ENCODE data around the gene FMNL2.

The FMNL2 gene

DNA sequence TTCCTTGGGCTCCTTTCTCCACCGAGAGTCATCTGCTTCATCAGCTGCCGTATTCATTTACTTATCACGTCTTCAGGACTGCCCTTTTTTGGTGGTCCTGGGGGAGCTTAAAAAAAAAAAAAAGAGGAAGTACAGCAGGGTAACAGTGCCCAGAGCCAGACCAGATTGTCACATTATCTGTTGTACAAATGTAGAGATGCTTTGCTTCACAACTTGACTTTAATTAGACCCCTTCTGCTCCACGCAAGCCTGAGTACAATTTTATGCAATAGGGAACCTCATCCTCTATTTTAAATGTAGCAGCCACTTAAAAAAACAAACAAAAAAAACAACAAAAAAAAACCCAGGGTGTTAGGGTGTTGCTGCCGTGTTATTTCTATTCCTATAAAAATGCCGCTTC is 254.0 kb downstream of the FMNL2 start:
- DNase-seq = no peak

DNA sequence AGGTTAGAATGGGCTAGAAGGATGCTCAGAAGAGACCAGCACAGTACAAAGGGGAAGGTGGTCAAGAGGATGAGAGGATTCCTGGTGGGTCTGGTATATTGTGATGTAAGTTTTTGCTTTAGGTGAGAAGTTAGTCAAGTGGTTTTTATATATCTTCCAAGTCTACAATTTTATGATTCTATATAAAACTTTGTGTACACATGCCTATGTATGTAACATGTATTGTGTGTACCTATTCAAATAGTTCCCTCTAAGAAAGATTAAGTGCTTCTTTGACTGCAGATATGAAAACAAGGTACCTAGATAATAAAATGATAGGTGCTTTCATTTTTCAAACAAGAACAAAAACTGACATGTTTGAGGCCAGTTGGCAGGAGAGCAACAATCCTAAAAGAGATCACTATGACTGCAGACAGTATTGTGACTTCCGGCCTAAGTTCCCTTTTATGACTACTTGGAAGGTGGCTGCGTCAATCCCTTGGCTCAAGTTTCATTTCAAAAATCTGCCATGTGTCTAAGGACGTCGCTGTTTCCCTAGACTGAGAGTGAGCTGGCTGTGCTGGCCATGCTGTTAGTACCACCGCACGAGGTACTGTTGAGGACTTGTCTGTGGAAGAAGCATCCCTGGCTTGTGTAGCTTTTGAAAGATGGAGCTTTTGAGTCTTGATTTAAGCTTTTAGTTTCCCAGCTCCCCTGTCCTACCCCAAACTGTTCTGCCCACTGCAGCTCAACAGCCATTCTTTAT is 259.2 kb downstream of the FMNL2 start:
- DNase-seq = no peak

DNA sequence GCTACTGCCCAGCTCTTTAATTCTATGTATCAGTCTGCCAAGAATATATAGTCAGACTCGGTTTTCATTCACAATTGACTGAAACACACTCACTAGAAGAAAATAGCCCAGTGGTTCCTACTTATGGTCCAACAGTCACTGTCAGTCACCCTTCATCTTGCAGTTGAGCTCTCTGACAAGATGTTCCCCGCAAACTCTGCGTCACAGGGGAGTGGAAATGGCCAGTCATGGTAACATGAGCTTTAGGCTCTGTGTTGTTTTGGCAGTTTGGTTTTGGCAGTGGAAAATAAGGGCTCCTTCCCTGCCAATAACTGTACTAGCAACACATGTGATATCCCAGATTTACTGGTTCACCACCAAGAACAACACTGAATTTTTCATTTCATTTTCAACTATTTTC is 259.8 kb downstream of the FMNL2 start:
- no peak for DNase-seq

DNA sequence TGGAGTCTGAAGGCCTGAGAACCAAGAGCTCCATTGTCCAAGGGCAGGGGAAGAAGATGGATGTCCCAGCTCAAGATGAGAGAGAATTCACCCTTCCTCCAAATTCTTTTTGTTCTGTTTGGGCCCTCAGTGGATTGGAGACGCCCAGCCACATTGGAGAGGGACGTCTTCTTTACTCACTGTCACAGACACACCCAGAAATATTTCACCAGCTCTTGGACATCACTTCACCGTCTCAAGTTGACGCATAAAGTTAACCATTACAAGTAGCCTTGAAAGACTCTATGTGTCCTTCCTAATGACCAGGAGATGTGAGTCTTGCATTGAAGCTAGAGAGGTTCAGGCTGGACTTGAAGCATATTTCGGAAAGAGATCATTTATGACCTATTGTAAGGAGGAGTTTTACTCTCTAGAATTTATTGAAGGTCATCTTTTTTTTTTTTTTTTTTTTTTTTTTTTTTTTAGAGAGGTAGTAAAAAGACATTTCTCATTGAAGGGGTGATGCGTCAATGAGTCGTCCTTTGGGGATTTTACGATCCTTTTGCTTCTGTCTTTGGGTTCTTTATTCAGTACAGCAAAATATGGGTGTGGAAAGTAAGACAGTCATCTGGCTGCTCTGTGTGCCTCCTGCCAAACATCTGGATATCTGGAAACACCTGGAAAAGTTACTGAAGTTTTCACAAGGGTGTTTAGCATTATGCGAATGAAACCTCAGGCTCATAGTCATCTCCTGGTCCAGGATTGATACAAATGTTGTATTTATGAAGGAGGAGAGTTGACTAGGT is 264.2 kb downstream of the FMNL2 start:
- no peak for DNase-seq

DNA sequence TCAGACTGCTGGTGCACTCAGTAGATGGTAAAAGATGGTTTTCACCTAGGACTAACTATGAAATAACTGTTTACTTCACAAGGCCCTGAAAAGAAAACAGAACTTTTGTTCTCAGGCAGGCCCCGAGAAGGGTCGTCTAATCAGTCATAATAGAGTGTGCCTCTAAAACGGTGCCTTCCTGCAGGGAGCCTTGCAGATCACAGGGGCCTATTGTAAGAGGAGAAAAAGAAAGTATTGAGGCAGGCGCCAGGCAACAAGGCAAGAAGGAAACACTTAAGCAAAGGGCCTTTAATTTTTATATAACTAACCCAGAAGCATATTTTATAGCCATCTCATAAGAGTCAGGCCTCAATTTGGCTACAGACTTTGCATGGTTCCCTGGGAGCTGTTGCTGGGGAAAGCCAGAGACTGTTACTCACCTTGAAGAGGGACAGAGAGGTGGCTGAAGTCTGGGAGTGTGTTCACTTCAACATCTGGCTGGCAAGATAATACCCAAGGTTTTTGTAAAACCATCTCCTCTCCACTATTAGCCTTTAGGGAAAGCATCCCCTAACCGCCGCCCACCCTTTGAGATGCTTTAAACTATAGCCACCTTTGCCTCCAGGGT is 265.2 kb downstream of the FMNL2 start:
- DNase-seq = no peak

DNA sequence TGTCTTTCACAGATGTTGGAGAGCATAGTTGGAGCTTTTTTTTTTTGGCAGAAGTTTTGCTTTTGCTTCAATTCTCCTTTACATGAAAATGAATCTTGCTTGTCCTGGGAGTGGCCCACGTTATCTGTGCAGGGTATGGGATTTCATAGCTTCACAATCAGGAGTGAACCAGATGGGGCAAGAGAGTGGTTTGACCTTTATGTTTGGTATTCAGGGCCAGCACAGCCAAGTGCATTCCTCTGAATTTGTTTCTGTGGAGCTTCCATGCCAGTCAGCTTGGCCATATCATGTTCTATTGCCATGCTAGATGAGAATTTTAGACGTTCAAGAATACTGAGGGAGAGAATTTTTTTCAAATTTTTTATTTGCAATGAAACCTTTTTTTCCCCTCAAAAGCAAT is 265.7 kb downstream of the FMNL2 start:
- DNase-seq = no peak

DNA sequence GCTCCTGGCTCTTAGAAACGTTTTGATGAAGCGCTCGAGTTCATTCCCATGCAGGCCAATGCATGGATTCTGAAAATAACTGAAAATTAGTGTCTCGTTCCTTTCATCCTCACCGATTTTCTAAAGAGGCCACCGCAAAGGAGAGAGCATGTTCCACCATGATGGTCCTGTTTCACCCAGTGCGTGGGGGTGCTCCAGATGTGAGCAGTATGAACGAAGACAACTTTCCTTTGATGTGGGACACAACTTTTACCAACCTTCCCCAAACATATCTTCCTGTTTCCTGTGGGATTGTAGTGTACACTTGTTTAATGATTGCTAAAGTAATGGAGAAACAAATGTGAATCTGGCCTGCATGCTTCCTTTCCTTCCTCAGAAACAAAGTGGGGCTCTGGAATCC is 267.8 kb downstream of the FMNL2 start:
- no peak for DNase-seq

DNA sequence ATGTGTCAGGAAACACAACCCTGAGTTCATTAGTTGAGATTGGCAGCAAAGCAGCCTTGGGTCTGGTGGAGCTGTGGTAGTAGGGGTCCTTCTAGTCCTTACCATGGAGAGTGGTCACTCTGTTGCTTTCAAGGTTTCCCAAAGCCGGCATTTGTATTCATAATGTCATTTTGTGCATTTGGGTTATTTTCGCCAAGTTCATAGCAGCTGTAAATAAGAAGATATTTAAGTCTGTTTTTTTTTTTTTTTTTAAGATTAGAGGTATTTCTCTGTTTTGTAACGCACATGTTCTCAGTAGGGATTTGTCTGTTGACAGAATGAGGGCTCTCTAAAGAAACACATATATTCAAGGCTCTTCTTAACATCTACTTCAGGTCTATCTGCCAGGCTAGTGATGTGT is 268.2 kb downstream of the FMNL2 start:
- DNase-seq = no peak

DNA sequence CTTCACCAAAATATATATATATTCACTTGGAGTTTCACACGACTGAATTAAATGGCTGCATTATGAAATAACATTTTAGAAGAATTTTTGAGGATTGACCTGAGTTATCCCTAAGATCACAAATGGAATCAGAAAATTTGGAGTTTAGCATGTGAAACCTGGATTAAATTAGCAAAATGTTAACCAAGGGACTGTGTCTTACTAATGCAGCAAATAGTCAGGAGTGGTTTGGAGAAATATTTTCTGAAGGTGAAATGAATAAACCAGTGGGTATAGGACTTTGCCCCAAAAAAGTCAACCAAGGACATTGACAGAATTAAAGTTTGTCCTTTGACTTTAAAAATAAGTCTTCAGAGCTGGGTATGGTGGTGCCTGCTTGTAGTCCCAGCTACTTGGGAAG is 271.1 kb downstream of the FMNL2 start:
- no peak for DNase-seq

DNA sequence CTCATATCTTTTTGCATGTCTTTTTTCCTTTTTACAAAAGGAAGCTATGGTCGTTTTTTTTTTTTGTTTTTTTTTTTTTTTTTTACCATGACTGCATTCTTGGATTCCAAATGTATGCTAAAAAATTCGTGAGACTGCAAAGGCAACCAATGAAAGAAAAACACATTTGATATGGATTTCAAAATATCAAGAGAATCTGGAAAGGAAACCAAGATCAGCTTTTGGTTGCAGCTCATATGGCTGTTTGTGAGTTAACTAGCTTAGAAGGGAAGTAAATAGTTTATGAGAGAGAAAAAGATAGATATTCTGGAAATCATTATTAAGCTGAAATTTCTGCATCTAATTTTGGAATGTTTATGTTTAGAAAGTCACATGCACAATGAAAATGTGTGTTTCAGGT is 272.0 kb downstream of the FMNL2 start:
- no peak for DNase-seq

DNA sequence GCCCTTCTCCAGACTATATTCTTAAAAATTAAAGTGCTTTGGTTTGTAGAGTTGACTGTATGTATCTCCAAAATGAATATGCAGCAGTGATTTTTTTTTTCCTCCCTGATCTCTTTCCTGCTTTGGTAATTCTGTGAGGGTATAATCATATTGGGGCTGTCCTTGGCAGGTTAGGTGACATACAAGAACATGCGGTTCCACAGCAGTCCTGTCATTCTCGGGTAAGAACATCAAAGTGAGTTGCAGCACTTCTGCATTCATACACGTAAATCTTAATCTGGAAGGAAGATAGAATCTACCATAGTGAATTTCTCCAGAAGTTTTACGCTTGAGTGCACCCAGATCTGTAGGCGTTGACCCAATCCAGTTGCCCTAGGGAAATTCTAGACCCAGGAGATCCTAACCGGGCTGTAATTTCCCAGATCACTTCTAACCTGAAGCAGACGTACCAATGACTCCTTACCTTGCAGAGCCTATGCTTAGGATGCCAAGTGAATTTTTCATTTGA is 272.9 kb downstream of the FMNL2 start:
- no peak for DNase-seq

DNA sequence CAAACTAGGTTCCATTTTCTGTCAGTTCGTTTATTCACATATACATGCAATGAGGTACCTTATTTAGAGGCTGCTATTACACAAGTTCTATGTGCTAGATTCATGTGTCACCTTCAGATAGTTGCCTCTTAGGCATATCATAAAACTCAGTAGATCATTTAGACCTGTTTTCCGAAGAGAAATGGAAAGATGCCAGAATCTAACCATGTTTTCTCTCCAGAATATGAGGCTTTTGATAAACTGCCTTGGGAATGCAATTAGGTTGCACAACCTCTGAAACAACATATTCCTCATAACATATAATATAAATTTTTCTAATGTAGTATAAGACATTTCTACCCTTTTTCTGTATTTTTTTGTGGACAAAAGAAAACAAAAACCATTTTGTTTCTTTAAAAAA is 274.2 kb downstream of the FMNL2 start:
- no peak for DNase-seq

DNA sequence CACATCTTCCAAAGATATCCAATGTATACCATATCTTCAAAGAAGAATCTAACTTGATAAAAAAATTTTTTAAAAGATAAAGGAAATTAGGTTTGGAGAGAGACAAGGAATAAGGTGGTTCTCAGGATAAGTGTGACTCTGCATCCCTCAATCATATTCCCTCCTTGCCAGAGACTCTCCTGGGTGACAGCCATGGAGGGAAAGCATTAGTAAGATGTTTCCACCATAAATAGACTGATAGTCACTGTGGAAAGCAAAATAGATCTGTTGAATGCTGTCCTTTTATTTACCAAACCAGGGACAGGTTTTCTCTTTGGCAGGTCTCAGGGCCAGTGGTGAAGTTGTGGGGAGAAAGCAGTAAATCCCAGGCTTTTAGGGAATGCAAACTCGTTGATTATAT is 274.7 kb downstream of the FMNL2 start:
- no peak for DNase-seq

DNA sequence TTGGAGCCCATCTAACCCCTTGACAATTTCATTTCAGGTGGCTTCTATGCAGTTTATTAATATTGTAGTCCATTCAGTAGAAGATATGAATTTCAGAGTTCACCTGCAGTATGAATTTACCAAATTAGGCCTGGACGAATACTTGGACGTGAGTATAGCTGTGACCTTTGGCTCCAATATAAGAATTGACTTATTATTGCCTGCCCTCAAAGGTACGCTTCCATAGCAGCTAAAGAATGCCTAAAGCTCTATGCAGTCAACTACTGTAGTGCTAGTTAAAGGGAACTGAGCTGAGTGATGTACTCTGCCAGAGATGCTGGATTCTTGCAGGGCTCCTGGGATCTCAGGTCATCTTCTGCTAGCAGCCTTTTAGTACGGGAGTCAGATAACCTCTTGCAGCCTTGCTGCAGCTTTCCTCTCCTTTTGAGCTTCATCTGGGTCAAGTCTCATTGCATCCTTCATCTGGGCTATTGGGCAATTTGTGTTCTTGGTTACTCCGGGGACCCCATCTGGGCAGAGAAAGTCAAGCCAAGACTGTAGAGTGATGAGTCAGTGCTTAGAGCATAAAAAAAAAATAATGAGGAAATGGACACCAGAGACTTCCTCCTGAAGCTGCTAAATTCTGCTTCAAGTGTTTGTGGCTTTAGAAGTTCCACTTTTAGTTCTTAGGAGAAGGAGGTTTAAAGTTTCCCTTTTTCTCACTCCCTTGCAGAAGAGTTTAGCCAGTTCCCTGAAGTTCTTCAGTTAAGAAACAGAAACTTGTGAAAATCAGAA is 276.7 kb downstream of the FMNL2 start:
- DNase-seq = no peak

DNA sequence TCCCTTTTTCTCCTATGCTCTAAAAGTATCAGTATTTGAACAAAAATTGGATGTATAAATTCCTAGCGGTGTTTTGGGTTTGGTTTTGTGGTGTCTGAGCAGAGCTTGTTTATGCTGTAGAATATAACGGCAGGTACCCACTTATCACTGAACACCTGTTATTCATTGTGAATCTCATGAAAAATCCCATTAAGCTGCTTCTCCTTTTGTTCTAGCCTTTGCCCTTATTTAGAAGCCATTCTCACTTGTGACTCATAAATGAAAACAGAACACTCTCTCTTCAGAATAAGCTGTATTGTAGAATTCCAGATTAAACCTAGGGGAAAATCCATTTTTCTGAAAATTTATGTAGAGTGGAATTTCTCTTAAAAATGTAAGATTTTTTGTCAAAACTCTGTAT is 278.3 kb downstream of the FMNL2 start:
- DNase-seq = no peak

DNA sequence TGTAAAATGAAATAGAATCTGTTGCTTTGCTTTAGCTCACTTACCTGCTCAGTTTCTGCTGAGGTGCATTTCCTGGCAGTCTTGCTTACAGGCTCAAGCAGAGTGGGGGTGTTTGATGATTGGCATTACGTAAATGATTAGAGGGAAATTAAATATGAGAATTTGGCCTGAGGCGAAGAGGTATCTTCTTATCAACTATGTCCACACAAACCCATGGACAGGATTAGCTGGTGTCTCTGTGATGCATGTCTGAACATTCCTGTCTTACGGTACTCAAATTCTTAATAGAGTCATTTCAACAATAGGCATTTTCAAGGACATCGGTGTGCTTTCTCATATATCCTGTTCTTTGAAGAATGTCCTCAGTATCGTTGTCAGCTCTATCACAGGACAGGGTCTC is 280.2 kb downstream of the FMNL2 start:
- no peak for DNase-seq

DNA sequence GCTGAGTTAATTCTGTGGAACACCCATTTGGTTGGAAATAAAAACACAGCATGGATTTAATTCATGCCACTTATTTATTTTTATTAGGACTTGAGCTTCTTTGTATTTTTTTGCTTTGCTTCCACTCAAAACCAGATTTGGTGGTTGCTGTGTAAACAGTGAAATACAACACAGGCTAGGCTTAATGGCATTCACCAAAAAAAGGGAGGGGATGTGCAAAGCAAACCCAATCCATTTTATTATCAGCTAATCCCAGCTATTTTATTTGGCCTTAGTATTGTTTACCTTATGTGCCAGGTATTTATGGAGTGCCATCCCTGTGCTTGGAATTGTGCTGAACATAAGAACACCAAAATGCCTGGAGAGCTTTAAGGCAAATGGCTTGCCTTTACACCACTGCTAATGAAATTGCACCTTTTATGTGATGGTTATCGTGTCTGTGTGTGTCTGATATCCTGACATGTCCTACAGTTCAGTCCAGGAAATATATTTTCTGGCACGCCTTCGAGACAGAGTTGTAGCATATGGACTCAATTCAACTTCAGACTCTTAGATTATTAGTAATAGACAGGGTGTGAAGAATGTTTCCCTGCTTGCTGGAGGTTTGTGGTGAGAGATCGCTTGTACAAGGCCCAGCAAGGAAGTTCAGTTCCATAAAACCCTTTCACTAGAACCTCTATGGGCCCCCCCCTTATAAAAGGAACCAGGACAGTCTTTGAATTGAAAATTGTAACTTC is 282.6 kb downstream of the FMNL2 start:
- DNase-seq = no peak

DNA sequence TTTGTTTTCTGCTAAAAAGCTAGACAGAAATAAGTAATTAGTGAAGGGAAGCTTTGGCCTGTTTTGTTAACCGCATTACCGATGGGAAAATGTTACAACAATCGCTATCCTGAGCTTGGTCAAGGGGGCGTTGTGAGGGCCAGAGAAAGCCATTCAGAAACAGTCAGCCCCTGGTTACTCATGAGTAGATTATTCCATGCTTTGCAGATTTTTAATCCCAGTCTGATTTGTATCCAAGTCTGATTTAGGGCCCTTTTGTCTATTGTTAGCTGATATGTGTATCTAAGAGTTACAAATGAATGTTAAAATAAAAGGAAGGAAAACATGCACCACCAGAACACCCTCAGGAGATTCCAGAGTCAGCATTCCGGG is 283.2 kb downstream of the FMNL2 start:
- DNase-seq = no peak

DNA sequence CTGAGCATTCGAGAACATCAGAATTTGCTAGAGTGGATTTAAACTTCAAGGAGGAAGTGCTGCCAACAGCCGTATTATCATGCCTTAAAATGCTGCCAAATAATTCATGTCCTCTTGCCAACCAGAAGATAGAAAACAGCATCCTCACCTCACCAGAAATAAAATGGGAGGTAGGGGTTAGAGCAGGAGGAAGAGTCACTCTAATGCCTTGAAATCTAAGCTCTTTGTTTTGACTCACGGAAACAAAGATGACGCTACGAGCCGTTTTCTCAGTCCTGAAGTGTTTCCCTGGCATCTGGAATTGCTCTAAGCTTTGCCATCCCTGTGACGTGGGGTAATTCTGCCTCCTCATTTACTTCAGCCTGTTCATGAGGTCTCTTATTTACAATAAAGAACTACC is 285.2 kb downstream of the FMNL2 start:
- no peak for DNase-seq

DNA sequence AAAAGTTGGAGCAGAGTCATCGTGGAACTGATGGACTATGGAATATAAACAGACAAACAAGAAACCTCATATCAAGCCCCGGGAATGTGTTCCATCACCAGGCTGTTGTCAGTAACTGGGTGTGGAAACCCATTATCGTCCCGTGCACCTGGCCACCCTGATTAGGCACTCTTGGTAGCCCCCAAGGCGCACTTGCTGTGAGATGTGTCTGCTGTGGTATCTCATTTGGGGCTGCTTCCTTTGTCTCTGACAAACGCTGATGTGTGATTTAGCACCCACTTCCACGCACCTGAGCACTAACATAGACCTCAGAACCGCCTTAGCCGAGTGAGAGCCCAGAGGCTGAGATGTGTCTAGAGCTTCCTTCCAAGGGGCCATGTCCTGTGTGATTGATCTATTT is 286.0 kb downstream of the FMNL2 start:
- DNase-seq = no peak

DNA sequence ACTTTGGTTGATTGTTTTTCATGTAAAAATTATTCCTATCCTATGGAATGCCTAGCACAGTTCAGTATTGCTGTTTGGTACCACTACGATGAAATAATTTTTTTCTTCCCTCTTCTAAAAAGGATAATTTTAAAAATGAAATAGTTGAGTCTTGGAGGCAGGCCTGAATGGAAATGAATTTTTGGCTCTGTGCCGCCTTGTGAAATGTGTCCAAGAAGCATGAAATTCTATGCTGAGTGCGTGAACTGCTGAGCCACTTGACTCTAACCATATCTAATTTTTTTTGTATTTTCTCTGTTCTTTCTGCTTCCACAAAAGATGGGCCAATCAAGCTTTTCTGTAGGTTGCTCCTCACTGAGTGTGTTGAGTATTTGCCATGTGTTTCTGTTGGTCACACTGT is 287.2 kb downstream of the FMNL2 start:
- no peak for DNase-seq

DNA sequence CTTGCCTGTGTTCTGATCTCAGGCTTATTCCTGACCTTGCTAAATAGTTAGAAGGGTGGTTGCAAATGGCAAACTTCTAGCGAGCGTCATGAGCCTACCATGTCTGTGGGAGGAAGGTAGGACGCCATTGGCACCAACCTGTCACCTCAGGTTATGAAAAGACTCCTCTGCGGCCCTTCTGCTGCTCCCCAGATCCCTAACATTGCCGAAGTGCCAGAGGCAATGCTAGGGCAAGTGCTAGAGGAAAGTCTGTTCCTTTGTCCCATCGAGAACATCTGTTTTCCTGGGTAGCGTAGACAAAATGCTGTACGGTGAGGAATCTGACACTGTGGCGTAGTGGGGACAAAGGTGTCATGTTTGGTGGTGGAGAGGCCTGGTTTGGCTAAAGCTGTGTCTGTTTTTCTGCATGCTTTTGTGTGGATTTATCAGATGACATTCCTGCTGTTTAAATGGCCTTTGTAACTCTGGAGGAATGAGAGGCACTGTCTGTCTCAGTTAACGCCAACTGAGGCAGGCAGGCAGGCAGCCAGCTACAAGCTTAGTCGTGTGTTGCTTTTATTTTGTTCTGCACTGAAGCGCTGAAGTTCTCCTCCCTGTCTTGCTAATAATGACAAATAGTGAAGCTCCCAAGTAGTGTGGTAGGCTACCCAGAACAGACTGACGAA is 288.2 kb downstream of the FMNL2 start:
- DNase-seq = no peak
